HEK293 (cell line): Measurements from ENCODE around the gene RAD23B.

Experiments used
- SP2 ChIP-seq: fragments of 450-650 bp; formaldehyde crosslinking; IDR thresholded peaks from 2 replicates; pipeline ENCODE4 v1.5.1; 2016; ENCODE audit warnings: missing biosample characterization, missing genetic modification characterization
- TCF7L2 ChIP-seq: IDR thresholded peaks from 2 replicates; pipeline ENCODE4 v1.6.1; 2011; ENCODE audit warnings: low read depth, mild to moderate bottlenecking, inconsistent platforms, low read length, moderate library complexity, borderline replicate concordance
- ZNF121 ChIP-seq: fragments of 450-650 bp; formaldehyde crosslinking; IDR thresholded peaks from 2 replicates; pipeline ENCODE4 v1.5.1; 2016; ENCODE audit warnings: missing biosample characterization, missing genetic modification characterization
- ZNF416 ChIP-seq: fragments of 450-650 bp; formaldehyde crosslinking; IDR thresholded peaks from 2 replicates; pipeline ENCODE4 v1.5.1; 2016; ENCODE audit warnings: missing biosample characterization, missing genetic modification characterization
- ZNF747 ChIP-seq: fragments of 450-650 bp; formaldehyde crosslinking; IDR thresholded peaks from 2 replicates; pipeline ENCODE4 v1.5.1; 2016; ENCODE audit warnings: missing biosample characterization, missing genetic modification characterization
- TF ChIP-seq, protein P1 (sequence below): fragments of 450-650 bp; formaldehyde crosslinking; IDR thresholded peaks from 2 replicates; pipeline ENCODE4 v1.5.1; 2016; ENCODE audit warnings: missing biosample characterization, missing genetic modification characterization
- TF ChIP-seq, protein P2 (sequence below): fragments of 450-650 bp; formaldehyde crosslinking; IDR thresholded peaks from 2 replicates; pipeline ENCODE4 v1.5.1; 2016; ENCODE audit warnings: missing biosample characterization, missing genetic modification characterization
- TF ChIP-seq, protein P3 (sequence below): fragments of 450-650 bp; formaldehyde crosslinking; IDR thresholded peaks from 2 replicates; pipeline ENCODE4 v1.5.1; 2016; ENCODE audit warnings: missing biosample characterization, missing genetic modification characterization, low read depth
- TF ChIP-seq, protein P4 (sequence below): fragments of 450-650 bp; formaldehyde crosslinking; IDR thresholded peaks from 2 replicates; pipeline ENCODE4 v1.5.1; 2016; ENCODE audit warnings: missing biosample characterization, missing genetic modification characterization

DNA sequence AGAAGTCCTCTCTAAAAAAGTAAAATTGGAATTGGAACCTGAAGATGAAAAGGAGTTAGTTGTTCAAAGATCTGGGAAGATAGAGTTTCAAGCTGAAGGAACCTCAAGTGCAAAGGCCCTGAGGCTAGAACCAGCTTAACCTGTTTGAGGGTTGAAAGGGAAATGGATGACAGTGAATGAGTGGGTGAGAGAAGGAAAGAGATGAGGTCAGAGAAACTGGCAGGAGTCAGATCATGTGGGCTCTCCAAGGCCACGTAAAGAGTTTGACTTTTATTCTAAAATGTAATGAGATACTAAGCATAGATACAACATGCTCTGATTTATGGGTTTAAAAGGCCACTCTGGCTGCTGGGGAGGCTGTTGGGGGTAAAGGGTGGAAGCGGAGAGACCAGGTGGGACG lies 2.5 kb upstream of the RAD23B start:
- TF ChIP-seq, protein P1, sequence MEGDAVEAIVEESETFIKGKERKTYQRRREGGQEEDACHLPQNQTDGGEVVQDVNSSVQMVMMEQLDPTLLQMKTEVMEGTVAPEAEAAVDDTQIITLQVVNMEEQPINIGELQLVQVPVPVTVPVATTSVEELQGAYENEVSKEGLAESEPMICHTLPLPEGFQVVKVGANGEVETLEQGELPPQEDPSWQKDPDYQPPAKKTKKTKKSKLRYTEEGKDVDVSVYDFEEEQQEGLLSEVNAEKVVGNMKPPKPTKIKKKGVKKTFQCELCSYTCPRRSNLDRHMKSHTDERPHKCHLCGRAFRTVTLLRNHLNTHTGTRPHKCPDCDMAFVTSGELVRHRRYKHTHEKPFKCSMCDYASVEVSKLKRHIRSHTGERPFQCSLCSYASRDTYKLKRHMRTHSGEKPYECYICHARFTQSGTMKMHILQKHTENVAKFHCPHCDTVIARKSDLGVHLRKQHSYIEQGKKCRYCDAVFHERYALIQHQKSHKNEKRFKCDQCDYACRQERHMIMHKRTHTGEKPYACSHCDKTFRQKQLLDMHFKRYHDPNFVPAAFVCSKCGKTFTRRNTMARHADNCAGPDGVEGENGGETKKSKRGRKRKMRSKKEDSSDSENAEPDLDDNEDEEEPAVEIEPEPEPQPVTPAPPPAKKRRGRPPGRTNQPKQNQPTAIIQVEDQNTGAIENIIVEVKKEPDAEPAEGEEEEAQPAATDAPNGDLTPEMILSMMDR (tag by site-specific recombination), result no peak
- TF ChIP-seq ZNF747 (no peak), ZNF416 (no peak), TCF7L2 (no peak), SP2 (tag by site-specific recombination) (no peak), ZNF121 (tag by site-specific recombination) (no peak)
- TF ChIP-seq, protein P2, sequence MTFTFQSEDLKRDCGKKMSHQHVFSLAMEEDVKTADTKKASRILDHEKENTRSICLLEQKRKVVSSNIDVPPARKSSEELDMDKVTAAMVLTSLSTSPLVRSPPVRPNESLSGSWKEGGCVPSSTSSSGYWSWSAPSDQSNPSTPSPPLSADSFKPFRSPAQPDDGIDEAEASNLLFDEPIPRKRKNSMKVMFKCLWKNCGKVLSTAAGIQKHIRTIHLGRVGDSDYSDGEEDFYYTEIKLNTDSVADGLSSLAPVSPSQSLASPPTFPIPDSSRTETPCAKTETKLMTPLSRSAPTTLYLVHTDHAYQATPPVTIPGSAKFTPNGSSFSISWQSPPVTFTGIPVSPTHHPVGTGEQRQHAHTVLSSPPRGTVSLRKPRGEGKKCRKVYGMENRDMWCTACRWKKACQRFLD (tag by site-specific recombination), result no peak
- TF ChIP-seq, protein P3, sequence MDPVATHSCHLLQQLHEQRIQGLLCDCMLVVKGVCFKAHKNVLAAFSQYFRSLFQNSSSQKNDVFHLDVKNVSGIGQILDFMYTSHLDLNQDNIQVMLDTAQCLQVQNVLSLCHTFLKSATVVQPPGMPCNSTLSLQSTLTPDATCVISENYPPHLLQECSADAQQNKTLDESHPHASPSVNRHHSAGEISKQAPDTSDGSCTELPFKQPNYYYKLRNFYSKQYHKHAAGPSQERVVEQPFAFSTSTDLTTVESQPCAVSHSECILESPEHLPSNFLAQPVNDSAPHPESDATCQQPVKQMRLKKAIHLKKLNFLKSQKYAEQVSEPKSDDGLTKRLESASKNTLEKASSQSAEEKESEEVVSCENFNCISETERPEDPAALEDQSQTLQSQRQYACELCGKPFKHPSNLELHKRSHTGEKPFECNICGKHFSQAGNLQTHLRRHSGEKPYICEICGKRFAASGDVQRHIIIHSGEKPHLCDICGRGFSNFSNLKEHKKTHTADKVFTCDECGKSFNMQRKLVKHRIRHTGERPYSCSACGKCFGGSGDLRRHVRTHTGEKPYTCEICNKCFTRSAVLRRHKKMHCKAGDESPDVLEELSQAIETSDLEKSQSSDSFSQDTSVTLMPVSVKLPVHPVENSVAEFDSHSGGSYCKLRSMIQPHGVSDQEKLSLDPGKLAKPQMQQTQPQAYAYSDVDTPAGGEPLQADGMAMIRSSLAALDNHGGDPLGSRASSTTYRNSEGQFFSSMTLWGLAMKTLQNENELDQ (tag by site-specific recombination), result no peak
- TF ChIP-seq, protein P4, sequence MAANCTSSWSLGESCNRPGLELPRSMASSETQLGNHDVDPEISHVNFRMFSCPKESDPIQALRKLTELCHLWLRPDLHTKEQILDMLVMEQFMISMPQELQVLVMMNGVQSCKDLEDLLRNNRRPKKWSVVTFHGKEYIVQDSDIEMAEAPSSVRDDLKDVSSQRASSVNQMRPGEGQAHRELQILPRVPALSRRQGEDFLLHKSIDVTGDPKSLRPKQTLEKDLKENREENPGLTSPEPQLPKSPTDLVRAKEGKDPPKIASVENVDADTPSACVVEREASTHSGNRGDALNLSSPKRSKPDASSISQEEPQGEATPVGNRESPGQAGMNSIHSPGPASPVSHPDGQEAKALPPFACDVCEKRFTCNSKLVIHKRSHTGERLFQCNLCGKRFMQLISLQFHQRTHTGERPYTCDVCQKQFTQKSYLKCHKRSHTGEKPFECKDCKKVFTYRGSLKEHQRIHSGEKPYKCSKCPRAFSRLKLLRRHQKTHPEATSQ, result no peak
